GM15510 (cell line): ENCODE data around the gene GLTP.

Experiments
- POLR2A ChIP-seq: IDR thresholded peaks from 3 replicates; pipeline ENCODE4 v1.6.1; 2011; ENCODE audit warnings: borderline replicate concordance; ENCODE audit not compliant: insufficient read length; ENCODE audit errors: extremely low read depth

GLTP gene

GRCh38 chr12:109892165-109892715 is 11.9 kb upstream of the GLTP start:
- TF ChIP-seq POLR2A, result no peak

GRCh38 chr12:109890620-109891170 is 10.4 kb upstream of the GLTP start:
- TF ChIP-seq POLR2A, result no peak

- TF ChIP-seq POLR2A, result no peak
Observed at GRCh38 chr12:109888179-109889020, 8.1 kb upstream of the GLTP start.

DNA sequence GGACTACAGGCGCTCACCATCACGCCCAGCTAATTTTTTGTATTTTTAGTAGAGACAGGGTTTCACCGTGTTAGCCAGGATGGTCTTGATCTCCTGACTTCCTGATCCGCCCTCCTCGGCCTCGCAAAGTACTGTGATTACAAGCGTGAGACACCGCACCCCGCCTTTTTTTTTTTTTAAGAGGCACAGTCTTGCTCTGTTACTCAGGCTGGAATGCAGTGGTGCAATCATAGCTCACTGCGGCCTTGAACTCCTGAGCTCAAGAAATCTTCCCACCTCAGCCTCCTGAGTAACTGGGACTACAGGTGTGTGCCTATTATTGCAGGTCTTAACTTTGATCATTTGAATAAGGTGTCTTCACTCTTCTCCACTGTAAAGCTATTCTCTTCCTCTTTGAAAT is 5.3 kb upstream of the GLTP start:
- TF ChIP-seq POLR2A, result no peak

- no peak for TF ChIP-seq POLR2A
Observed at GRCh38 chr12:109883461-109883860, 3.1 kb upstream of the GLTP start.

- TF ChIP-seq POLR2A, result no peak
Observed at GRCh38 chr12:109881752-109882151, 1.4 kb upstream of the GLTP start.

DNA sequence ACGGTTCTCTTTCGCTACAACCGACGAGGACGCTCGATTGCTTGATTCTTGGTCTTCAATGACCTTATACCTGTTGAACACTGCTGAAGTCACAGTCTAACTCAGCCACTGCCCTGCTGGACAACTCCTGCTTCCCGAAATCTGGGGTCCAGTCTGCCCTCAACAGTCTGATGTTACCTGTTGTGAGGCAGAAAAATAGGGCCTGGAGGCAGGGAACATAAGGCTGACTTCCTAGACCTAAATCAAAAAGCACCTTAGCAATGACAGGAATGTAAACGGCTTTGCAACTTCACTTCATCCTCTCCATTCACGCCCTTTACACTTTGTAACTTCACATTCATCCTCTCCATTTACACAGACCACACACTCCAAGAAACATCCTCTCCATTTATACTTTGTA is 597 bp upstream of the GLTP start:
- TF ChIP-seq POLR2A, result no peak

- no peak for TF ChIP-seq POLR2A
Observed at GRCh38 chr12:109879351-109880042, 844 bp downstream of the GLTP start.

GRCh38 chr12:109878749-109879148 is 1.6 kb downstream of the GLTP start:
- TF ChIP-seq POLR2A, result no peak

GRCh38 chr12:109878247-109878625 is 2.1 kb downstream of the GLTP start:
- no peak for TF ChIP-seq POLR2A

- no peak for TF ChIP-seq POLR2A
Observed at GRCh38 chr12:109877504-109878246, 2.7 kb downstream of the GLTP start.

- TF ChIP-seq POLR2A, result no peak
Observed at GRCh38 chr12:109876406-109876805, 3.9 kb downstream of the GLTP start.

GRCh38 chr12:109875572-109876131 is 4.7 kb downstream of the GLTP start:
- TF ChIP-seq POLR2A, result no peak

DNA sequence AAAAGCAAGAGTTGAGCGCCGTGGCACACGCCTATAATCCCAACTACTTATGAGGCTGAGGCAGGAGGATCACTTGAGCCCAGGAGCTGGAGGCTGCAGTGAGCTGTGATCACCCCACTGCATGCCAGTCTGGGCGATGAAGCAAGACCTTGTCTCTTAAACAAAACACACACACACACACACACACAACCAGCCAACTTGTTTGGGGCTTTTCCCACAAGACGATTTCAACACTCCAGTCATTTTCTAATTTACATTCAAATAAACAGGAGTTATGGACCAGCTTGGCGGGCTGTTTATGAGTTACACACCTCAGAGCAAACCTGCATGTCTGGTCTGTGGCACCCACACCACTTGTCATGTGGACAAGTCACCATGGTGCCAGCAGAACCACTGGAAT is 6.7 kb downstream of the GLTP start:
- TF ChIP-seq POLR2A, result no peak

DNA sequence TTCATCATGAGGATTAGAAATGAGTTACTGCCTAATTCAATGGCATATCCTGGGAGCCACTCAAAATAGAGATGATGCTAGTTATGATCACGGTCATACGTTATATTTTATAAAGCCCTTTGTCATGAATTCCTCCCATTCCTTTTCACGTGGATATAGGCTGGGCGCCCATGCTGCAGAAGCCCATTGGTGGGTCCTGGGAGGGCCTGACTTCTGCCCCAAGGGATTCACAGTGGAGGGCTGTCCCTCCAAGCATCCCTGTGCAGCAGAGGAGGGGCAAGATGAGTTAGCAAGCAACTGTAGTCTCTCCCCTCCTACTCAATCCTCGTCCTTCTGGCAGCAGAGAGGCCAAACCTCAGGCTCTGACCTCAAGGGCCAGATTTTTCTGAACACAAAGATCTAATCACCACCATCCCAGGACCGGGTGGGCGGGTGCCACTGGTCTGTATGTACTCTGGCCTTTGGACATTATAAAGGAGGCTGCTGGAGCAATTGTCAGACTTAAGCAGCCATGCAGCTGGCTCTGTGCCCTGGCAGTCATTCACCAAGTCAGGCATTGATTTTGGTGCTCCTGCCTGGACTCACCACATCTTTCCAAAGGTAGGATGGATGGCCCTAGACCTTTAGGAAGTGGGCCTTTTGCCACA is 8.6 kb downstream of the GLTP start:
- no peak for TF ChIP-seq POLR2A

DNA sequence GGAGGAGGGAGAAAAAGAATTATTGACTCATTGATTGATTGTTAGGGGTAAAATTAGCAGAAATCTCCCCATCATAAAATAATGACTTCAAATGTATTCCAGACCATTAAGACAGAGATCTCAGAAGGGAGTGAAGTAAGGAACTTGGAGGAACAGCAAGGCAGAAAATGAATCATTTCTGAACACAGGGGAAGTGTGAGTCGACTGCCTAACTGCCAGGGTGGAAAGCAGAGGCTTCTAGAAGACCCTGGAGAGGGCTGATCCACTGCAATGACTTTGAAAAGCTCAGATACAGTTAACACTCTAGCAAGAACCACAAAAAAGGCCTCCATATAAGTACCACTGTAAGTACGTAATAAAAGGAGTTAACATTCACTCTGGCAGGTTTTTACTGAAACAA is 9.7 kb downstream of the GLTP start:
- TF ChIP-seq POLR2A, result no peak
